Caco-2 (cell line): ENCODE results near the gene NEK9. TPM values are rescaled to one million over a fixed set of nuclear protein-coding genes. Genes with fewer than 3 reads are reported as not detected.

ENCODE experiments used
- BruUV-seq: library from RNA; stranded (reverse); fragments of 400-500 nt; replicated peaks from 2 replicates; lab custom pipeline; 2021; lab: Mats Ljungman, UMichigan
- CTCF ChIA-PET: fragments of 300-600 bp; sonication (Branson Sonifier 250); formaldehyde crosslinking; loops from one replicate; lab custom pipeline; 2022; ENCODE audit warnings: antibody characterized with exemption; lab: Charles Lee
- POLR2A ChIA-PET: fragments of 300-600 bp; sonication (Branson Sonifier 250); formaldehyde crosslinking; loops from one replicate; lab custom pipeline; 2022; ENCODE audit warnings: antibody characterized with exemption; lab: Charles Lee
- DNase-seq, 2 experiments: peaks; one replicate each; pipeline versions ENCODE4 v3.0.0 to v3.0.0-alpha.2; 2020 to 2022
- H3K27me3 ChIP-seq: replicated peaks from 2 replicates; pipeline ENCODE4 v1.6.0; 2011; ENCODE audit warnings: low read length; ENCODE audit not compliant: control insufficient read depth, insufficient read depth
- H3K36me3 ChIP-seq: 2 replicates; pipeline ENCODE4 v1.5.1; 2011; ENCODE audit warnings: low read length; ENCODE audit not compliant: control insufficient read depth, insufficient read depth
- H3K4me1 ChIP-seq: fragments of 250-450 bp; sonication (Bioruptor Pico); 2 replicates; pipeline ENCODE4 v1.5.1; 2020; ENCODE audit warnings: mild to moderate bottlenecking
- H3K4me3 ChIP-seq: 2 replicates; pipeline ENCODE4 v1.5.1; 2011; ENCODE audit warnings: low read depth, mild to moderate bottlenecking, control low read depth, low read length
- H3K9me3 ChIP-seq: fragments of 250-450 bp; sonication (Bioruptor Pico); 2 replicates; pipeline ENCODE4 v1.5.1; 2020; ENCODE audit warnings: mild to moderate bottlenecking, moderate library complexity
- H3K27ac Mint-ChIP-seq: one replicate; pipeline ENCODE4 v1.8.0; 2022; ENCODE audit warnings: mixed read lengths; ENCODE audit not compliant: unreplicated experiment
- H3K27me3 Mint-ChIP-seq: one replicate; pipeline ENCODE4 v1.8.0; 2022; ENCODE audit warnings: mixed read lengths; ENCODE audit not compliant: insufficient read depth, unreplicated experiment
- H3K36me3 Mint-ChIP-seq: one replicate; pipeline ENCODE4 v1.8.0; 2022; ENCODE audit warnings: mild to moderate bottlenecking, mixed read lengths; ENCODE audit not compliant: insufficient read depth, unreplicated experiment
- H3K4me1 Mint-ChIP-seq: one replicate; pipeline ENCODE4 v1.8.0; 2022; ENCODE audit warnings: low read depth, mixed read lengths; ENCODE audit not compliant: unreplicated experiment
- H3K4me3 Mint-ChIP-seq: one replicate; pipeline ENCODE4 v1.8.0; 2022; ENCODE audit warnings: mild to moderate bottlenecking, moderate library complexity, mixed read lengths; ENCODE audit not compliant: unreplicated experiment
- H3K9me3 Mint-ChIP-seq: one replicate; pipeline ENCODE4 v1.8.0; 2022; ENCODE audit warnings: mixed read lengths; ENCODE audit not compliant: unreplicated experiment
- intact Hi-C: fragments of 100-400 bp; cut with micrococcal nuclease; formaldehyde crosslinking; loops from one replicate; pipeline ENCODE4 v1.10.0; 2022; ENCODE audit not compliant: unreplicated experiment
- total RNA-seq: library from RNA; stranded (reverse); gene quantifications from 2 replicates; pipeline ENCODE4 v1.2.3, GENCODE V29; 2022
- TF ChIP-seq, protein P1 (sequence below), 2 experiments: fragments of 200-600 bp in 1 of 2; IDR thresholded peaks; 1 replicate in 1 of 2; 2 replicates in 1 of 2; pipeline versions ENCODE4 v1.5.1 to v1.8.0; 2011 to 2022; ENCODE audit warnings: antibody characterized with exemption in 1 of 2, control low read depth in 1 of 2, inconsistent platforms in 1 of 2, low read depth in 1 of 2, low read length in 1 of 2, mild to moderate bottlenecking in 1 of 2, moderate library complexity in 1 of 2; ENCODE audit not compliant: insufficient read depth in 1 of 2, severe bottlenecking in 1 of 2, unreplicated experiment in 1 of 2

The NEK9 gene
- total RNA-seq, 1 experiment from 2014 or later, result 69.2 TPM

GRCh38 chr14:75092698-75093097 is 34.1 kb downstream of the NEK9 start:
- Histone ChIP-seq H3K27me3 (no peaks in the 10 kb centered on the region), H3K4me3 (no peak overlapping the region), H3K36me3 (peaks cover 2% of the 10 kb centered on the region; the same call in 1 of the 2 replicates), H3K9me3 (no peaks in the 10 kb centered on the region), H3K4me1 (no peaks in the 10 kb centered on the region)
- TF ChIP-seq, protein P1, sequence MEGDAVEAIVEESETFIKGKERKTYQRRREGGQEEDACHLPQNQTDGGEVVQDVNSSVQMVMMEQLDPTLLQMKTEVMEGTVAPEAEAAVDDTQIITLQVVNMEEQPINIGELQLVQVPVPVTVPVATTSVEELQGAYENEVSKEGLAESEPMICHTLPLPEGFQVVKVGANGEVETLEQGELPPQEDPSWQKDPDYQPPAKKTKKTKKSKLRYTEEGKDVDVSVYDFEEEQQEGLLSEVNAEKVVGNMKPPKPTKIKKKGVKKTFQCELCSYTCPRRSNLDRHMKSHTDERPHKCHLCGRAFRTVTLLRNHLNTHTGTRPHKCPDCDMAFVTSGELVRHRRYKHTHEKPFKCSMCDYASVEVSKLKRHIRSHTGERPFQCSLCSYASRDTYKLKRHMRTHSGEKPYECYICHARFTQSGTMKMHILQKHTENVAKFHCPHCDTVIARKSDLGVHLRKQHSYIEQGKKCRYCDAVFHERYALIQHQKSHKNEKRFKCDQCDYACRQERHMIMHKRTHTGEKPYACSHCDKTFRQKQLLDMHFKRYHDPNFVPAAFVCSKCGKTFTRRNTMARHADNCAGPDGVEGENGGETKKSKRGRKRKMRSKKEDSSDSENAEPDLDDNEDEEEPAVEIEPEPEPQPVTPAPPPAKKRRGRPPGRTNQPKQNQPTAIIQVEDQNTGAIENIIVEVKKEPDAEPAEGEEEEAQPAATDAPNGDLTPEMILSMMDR (IDR thresholded peaks at IDR 0.05; ENCODE audit: insufficient read depth in 1 of 2, low read depth in 1 of 2, low read length in 1 of 2, severe bottlenecking in 1 of 2, unreplicated experiment in 1 of 2), result no peak
- intact Hi-C loops, result no loop called here
- H3K27me3 Mint-ChIP-seq, result no peaks in the 10 kb centered on the region
- H3K36me3 Mint-ChIP-seq, result peaks cover 24% of the 10 kb centered on the region
- no peak for DNase-seq
- H3K9me3 Mint-ChIP-seq, result no peaks in the 10 kb centered on the region
- H3K4me3 Mint-ChIP-seq, result no peak overlapping the region
- ChIA-PET CTCF (no interaction called here), POLR2A (no interaction called here)
- H3K27ac Mint-ChIP-seq, result no peak overlapping the region
- no peaks in the 10 kb centered on the region for H3K4me1 Mint-ChIP-seq
- no TSS peak for BruUV-seq

DNA sequence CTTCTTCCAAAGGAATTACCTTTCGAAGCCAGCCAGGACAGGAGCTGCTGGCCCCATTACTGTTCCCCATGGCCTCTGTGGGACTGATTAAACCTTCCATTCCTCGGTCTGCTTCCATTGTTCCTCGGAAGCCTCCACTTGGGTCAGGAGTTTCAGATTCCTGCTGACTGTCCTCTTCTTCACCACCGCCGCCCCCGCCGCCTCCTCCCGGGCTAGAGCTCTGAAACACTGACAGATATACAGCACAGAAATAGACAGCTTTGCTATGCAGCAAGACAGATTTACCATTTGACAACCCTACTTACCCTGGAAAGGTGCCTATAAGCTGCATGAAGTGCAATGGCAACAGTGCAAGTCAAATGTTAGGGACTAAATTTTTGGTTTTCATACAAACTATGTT is 35.6 kb downstream of the NEK9 start:
- intact Hi-C loops, result no loop called here
- TF ChIP-seq, protein P1 (IDR thresholded peaks at IDR 0.05; ENCODE audit: insufficient read depth in 1 of 2, low read depth in 1 of 2, low read length in 1 of 2, severe bottlenecking in 1 of 2, unreplicated experiment in 1 of 2), result no peak
- BruUV-seq, result no TSS peak
- Mint-ChIP-seq H3K4me3 (no peak overlapping the region), H3K4me1 (no peaks in the 10 kb centered on the region), H3K36me3 (peaks cover 33% of the 10 kb centered on the region), H3K27me3 (no peaks in the 10 kb centered on the region), H3K9me3 (no peaks in the 10 kb centered on the region), H3K27ac (no peak overlapping the region)
- CTCF ChIA-PET, result interaction anchor here (1.0 kb wide), 1 partner anchor 69 kb away, joined by 3 read pairs; no protein-coding TSS in a partner anchor
- Histone ChIP-seq H3K36me3 (peaks cover 4% of the 10 kb centered on the region; the same call in 1 of the 2 replicates), H3K4me1 (no peaks in the 10 kb centered on the region), H3K9me3 (no peaks in the 10 kb centered on the region), H3K4me3 (no peak overlapping the region), H3K27me3 (no peaks in the 10 kb centered on the region)
- POLR2A ChIA-PET, result no interaction called here
- DNase-seq, result no peak

GRCh38 chr14:75090353-75090752 is 36.5 kb downstream of the NEK9 start:
- Histone ChIP-seq H3K27me3 (no peaks in the 10 kb centered on the region), H3K4me1 (no peaks in the 10 kb centered on the region), H3K9me3 (no peaks in the 10 kb centered on the region), H3K4me3 (no peak overlapping the region), H3K36me3 (peaks cover 4% of the 10 kb centered on the region; the same call in 1 of the 2 replicates)
- no TSS peak for BruUV-seq
- Mint-ChIP-seq H3K36me3 (peaks cover 40% of the 10 kb centered on the region), H3K27ac (no peak overlapping the region), H3K9me3 (no peaks in the 10 kb centered on the region), H3K4me1 (no peaks in the 10 kb centered on the region), H3K4me3 (no peak overlapping the region), H3K27me3 (no peaks in the 10 kb centered on the region)
- ChIA-PET CTCF (interaction anchor here (1.0 kb wide), 1 partner anchor 68 kb away, joined by 3 read pairs; no protein-coding TSS in a partner anchor), POLR2A (no interaction called here)
- intact Hi-C loops, result no loop called here
- DNase-seq, result no peak
- TF ChIP-seq, protein P1 (IDR thresholded peaks at IDR 0.05; ENCODE audit: insufficient read depth in 1 of 2, low read depth in 1 of 2, low read length in 1 of 2, severe bottlenecking in 1 of 2, unreplicated experiment in 1 of 2), result no peak
